ENCODE results near the gene DAGLB.

DAGLB gene

DNA sequence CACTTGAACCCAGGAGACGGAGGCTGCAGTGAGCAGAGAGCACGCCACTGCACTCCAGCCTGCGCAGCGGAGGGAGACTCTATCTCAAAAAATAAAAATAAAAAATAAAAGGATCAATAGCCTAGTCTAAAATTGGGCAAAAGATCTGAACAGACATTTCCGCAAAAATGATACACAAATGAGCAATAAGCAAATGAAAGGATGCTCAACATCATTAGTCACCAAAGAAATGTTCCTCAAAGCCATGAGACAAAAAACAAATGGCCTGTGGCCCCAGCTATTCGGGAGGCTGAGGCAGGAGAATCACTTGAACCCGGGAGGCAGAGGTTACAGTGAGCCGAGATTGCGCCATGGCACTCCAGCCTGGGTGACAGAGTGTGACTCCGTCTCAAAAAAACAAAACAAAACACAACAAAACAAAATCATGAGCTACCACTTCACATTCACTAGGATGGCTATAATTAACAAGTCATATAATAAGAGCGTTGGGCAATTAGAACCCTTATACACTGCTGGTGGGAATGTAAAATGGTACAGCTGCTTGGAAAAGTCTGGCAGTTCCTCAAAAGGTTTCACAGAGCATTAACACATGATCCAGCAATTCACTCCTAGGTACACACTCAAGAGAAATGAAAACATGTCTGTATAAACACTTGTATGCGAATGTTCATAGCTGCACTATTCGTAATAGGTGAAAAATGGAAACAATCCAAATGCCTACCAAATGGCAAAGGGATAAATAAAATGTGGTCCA is 3.1 kb downstream of the DAGLB start:
- Mint-ChIP-seq H3K36me3 (peaks cover 12% of the 10 kb centered on the region), H3K9me3 (no peaks in the 10 kb centered on the region), H3K4me1 (peaks cover 55% of the 10 kb centered on the region), H3K27me3 (no peaks in the 10 kb centered on the region), H3K4me3 (peak overlapping the region; percentile 47), H3K27ac (no peak overlapping the region)

DNA sequence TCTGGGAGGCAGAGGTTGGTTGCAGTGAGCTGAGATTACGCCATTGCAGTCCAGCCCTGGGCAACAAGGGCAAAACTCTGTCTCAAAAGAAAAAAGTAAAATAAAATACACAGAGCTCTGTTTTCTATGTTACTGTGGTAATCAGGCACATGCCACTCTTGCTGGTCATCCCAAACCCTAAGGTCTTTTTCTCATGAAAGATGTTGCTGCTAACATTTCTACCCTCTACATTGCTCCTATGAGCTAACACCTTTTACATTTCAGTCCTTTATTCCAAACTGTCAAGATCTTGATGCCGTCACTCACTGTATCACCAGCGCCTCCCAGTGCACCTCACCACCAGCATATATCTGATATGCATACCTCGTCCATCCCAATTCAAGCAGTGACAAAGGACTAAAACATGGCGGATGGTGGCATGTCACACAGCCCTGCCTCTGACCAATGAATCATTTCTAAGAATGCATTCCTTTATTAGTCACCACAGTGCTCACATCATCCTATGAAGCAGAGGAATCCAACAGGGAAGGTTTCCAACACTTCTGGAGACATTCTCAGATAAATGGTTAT is 4.3 kb downstream of the DAGLB start:
- Mint-ChIP-seq H3K9me3 (no peaks in the 10 kb centered on the region), H3K4me3 (no peak overlapping the region), H3K36me3 (peaks cover 12% of the 10 kb centered on the region), H3K27me3 (no peaks in the 10 kb centered on the region), H3K4me1 (peaks cover 66% of the 10 kb centered on the region), H3K27ac (peak overlapping the region; percentile 41)

DNA sequence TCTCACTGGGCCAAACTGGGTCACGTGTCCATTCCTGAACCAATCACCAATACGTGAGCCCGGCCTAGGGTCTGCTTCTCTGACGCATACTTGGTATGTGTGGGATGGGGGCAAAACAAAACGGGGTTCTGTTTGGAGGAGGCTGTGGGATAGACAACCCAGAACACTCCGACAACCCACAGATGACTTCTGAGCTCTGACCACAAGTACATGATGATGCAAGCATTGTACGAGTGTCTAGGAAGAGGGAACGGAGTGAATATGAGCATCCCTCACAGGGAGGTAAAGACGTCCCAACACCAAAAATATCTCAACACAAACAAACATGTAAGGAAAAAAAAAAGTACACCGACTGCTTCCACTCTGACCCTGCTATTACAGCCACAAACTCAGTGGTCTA is 5.6 kb downstream of the DAGLB start:
- no peak overlapping the region for H3K27ac Mint-ChIP-seq
- H3K9me3 Mint-ChIP-seq: no peaks in the 10 kb centered on the region
- no peaks in the 10 kb centered on the region for H3K27me3 Mint-ChIP-seq
- H3K36me3 Mint-ChIP-seq: peaks cover 12% of the 10 kb centered on the region
- peaks cover 76% of the 10 kb centered on the region for H3K4me1 Mint-ChIP-seq
- no peak overlapping the region for H3K4me3 Mint-ChIP-seq

DNA sequence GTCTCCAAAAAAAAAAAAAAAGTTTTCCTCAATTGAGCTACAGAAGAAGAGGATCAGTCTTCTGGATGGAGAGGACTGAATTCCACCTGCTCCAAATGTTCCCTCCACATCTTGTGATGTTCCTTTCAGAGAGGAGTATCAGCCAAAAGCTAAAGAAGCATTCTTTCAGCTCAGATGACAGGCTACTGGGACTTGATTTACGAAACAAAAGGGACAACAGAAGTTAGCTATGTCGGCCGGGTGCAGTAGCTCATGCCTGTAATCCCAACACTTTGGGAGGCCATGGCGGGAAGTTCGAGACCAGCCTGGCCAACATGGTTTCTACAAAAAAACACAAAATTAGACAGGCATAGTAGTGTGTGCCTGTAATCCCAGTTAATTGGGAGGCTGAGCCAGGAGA is 7.4 kb downstream of the DAGLB start:
- Mint-ChIP-seq H3K4me3 (no peak overlapping the region), H3K27me3 (no peaks in the 10 kb centered on the region), H3K36me3 (peaks cover 13% of the 10 kb centered on the region), H3K9me3 (no peaks in the 10 kb centered on the region), H3K27ac (peak overlapping the region; percentile 43), H3K4me1 (peaks cover 77% of the 10 kb centered on the region)

DNA sequence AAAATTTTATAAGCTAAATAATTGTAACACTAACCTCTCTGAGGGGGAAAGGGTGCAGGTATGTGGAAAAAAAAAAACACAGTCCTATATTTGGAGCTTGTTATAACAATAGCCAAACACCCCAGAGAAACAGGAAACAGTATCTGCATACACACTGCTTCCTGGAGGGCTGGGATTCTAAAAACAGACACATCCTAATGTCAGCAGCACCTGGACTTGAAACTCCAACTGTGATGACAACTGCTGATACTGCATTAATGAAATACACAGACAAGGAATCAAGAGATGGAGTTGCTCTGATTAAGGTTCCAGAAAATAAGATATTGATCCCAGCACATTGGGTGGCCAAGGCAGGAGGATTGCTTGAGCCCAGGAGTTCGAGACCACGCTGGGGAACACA is 9.3 kb downstream of the DAGLB start:
- H3K4me3 Mint-ChIP-seq: peak overlapping the region; percentile 11
- H3K36me3 Mint-ChIP-seq: peaks cover 10% of the 10 kb centered on the region
- H3K9me3 Mint-ChIP-seq: no peaks in the 10 kb centered on the region
- no peaks in the 10 kb centered on the region for H3K27me3 Mint-ChIP-seq
- peaks cover 62% of the 10 kb centered on the region for H3K4me1 Mint-ChIP-seq
- peak overlapping the region; percentile 65 for H3K27ac Mint-ChIP-seq

DNA sequence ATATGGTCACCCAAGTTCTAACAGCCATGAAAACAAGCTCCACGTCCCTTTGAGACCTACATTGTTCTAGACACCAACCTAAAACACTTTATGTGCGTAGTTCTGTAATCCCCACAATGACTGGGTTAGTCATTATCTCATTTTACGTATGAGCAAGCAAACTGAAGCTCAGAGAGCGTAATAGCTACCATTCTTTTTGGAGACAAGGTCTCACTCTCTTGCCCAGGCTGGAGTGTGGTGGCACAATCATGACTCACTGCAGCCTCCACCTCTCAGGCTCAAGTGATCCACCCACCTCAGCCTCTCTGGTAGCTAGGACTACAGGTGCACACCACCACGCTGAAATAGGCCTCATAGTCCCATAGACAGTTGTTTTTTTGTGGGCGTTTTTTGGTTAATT is 10.5 kb downstream of the DAGLB start:
- H3K4me1 Mint-ChIP-seq: peaks cover 55% of the 10 kb centered on the region

DNA sequence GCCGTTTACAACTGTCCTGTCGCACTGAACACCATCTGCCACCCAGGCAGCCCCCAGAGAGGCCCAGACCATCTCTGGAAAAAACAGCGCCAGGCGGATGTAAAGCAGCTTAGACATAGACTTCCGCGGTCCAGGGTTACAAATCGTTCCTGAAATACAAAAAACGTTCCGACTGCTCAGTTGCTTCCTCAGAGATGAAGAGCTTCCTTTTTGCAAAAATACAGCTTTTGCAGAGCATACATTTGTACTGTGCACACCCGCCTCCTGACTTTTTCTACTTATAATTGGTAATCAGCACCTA is 11.4 kb downstream of the DAGLB start:
- peak overlapping the region; percentile 74 for H3K4me3 Mint-ChIP-seq
- H3K9me3 Mint-ChIP-seq: no peaks in the 10 kb centered on the region
- peaks cover 5% of the 10 kb centered on the region for H3K36me3 Mint-ChIP-seq
- peaks cover 48% of the 10 kb centered on the region for H3K4me1 Mint-ChIP-seq
- peak overlapping the region; percentile 90 for H3K27ac Mint-ChIP-seq
- H3K27me3 Mint-ChIP-seq: no peaks in the 10 kb centered on the region

More for the DNA sequence above, 10.5 kb downstream of the DAGLB start:
- Mint-ChIP-seq H3K36me3 (peaks cover 7% of the 10 kb centered on the region), H3K4me3 (no peak overlapping the region), H3K27ac (no peak overlapping the region), H3K27me3 (no peaks in the 10 kb centered on the region), H3K9me3 (no peaks in the 10 kb centered on the region)

DNA sequence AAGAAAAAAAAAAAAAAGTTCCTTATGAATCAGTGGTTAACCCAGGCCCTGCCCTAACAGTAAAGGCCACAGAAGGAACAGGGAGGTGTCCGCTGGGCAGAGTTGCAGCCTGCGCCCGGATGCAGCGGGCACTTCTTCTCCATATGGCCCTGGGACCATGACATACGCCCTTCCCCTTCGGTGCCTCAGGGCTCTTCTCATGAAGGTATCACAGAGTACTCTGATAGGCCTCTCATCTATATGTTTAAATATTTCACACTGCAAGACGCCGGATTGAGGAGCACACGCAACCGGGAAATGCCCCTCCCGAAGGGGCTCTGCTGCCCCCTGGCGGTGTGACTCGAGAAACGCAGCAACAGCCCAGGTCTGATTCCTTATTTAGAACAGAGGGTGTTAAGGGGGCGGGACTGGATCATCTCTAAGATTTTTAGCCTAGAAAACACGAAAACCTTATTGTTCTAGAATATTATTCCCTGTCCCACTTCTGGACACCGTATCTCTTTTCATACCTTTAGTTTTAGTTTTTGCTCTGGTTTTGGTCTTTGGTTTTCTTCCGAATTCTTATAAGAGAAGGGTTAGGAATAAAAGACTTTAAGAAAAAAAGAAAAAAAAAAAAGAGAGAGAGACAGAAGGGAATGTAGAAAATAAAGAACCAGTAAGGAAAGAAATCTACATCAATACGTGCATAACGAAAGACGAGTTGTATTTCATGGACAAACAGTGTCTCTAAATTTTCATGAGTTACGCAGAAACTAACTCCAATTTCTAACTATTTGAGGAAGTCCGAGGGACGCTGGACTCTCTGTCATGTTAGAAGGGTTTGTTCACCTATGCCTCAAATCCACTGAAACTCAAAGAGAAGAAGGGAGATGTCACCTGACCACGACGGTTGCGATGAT is 12.0 kb downstream of the DAGLB start:
- peak overlapping the region; percentile 74 for H3K4me3 Mint-ChIP-seq
- peak overlapping the region; percentile 90 for H3K27ac Mint-ChIP-seq
- H3K4me1 Mint-ChIP-seq: peaks cover 46% of the 10 kb centered on the region
- H3K27me3 Mint-ChIP-seq: no peaks in the 10 kb centered on the region
- no peaks in the 10 kb centered on the region for H3K9me3 Mint-ChIP-seq
- peaks cover 6% of the 10 kb centered on the region for H3K36me3 Mint-ChIP-seq

DNA sequence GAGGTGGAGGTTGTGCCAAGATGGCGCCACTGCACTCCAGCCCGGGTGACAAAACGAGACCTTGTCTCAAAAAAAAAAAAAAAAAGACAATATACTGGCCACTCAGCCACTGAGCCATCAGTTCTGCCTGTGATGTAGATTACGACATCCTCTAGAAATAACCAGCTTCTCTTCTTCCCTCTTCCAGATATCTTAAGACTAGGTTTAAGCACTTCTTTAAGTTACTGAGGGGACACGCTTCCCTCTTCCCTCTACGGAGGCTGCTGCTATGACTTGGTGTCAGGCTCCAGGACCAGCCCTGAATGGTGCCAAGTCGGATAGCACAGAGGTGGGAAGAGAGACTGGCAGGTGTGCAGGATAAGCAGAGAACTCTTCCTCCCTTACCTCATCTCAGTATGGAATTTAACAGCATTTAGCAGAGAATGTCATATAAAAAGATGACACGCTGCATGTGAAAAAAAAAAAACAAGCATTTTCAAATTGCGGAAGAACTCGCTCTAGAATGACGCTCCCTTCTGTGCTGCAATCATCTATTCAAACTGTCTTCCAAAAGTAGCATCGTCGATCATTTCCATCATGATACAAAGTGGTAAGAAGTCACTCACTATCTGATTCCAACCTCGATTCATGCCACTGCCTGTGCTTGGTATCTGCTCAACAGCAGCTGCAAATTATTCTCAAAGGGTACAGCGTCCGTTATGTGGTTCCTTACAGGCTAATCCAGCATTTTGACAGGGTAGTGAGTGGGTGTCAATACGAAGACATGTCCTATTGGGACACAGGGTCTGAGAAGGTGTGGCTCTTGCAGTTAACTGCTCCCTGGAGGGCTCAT is 13.8 kb downstream of the DAGLB start:
- Mint-ChIP-seq H3K9me3 (no peaks in the 10 kb centered on the region), H3K27ac (no peak overlapping the region), H3K36me3 (peaks cover 6% of the 10 kb centered on the region), H3K4me1 (peaks cover 35% of the 10 kb centered on the region), H3K27me3 (no peaks in the 10 kb centered on the region), H3K4me3 (no peak overlapping the region)

DNA sequence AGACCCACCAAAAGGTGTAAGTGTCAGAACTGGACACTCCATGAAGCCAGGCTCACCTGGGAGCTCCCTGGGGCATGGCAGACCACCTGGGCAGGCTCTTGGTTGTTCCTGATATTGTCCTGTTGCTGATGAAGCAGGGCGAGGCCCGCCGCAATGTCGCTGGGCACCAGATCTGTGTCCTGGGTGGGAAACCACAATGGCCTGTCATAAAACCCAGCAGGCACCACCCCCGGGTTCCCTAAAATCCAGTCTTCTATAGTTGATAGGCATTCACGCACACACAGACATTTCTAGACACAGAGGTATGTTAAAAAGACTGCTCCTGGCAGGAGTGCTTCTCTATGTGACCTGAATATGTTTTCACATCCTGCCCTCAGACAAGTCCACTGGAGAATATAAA is 15.0 kb downstream of the DAGLB start:
- Mint-ChIP-seq H3K36me3 (peaks cover 6% of the 10 kb centered on the region), H3K9me3 (no peaks in the 10 kb centered on the region), H3K27ac (no peak overlapping the region), H3K4me1 (peaks cover 25% of the 10 kb centered on the region), H3K4me3 (no peak overlapping the region), H3K27me3 (no peaks in the 10 kb centered on the region)

DNA sequence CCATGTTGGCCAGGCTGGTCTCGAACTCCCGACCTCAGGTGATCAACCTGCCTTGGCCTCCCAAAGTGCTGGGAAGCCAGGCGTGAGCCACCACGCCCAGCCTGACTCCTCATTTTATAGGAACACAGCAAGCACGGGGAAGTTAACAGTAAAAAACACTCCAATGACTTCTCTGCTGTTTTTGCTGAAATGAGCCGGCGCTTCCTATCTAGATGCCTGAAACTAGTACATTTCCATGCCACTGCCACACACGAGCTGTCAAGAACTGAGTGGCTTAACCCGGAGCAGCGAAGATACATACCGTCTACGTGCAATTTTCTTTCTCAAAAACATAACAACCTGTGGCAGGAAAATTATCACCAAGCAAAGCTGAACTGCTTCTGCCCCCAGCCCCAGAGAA is 16.8 kb downstream of the DAGLB start:
- H3K4me1 Mint-ChIP-seq: peaks cover 10% of the 10 kb centered on the region
- H3K4me3 Mint-ChIP-seq: no peak overlapping the region
- H3K9me3 Mint-ChIP-seq: no peaks in the 10 kb centered on the region
- H3K36me3 Mint-ChIP-seq: peaks cover 8% of the 10 kb centered on the region
- no peak overlapping the region for H3K27ac Mint-ChIP-seq
- no peaks in the 10 kb centered on the region for H3K27me3 Mint-ChIP-seq

DNA sequence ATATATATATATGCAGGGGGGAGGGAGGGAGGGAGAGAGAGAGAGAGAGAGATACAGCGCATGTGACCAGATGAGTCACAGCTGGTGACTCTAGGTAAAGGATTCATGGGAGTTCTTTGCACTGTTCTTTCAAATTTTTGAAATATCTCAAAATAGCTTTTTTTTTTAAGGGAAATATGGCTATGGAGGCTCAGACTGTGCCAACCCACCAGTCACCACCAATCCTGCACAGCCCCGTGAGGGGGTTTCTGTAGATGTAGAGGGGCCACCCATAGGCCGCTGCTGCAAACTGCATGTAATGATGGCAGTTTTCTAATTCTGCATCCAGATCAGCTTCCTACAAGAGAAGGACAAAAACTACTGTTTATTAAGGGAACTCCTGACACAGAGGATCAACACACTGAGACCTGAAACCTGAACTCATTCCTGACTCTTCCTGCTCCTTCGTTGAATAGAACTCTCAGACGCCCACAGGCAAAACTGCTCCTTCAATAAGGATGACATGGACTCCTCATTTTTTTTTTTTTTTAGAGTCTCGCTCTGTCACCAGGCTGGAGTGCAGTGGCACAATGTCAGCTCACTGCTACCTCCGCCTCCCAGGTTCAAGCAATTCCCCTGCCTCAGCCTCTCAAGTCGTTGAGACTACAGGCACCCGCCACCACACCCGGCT is 17.3 kb downstream of the DAGLB start:
- no peaks in the 10 kb centered on the region for H3K9me3 Mint-ChIP-seq
- no peak overlapping the region for H3K27ac Mint-ChIP-seq
- H3K27me3 Mint-ChIP-seq: no peaks in the 10 kb centered on the region
- H3K4me1 Mint-ChIP-seq: peaks cover 4% of the 10 kb centered on the region
- H3K36me3 Mint-ChIP-seq: peaks cover 6% of the 10 kb centered on the region
- H3K4me3 Mint-ChIP-seq: no peak overlapping the region

DNA sequence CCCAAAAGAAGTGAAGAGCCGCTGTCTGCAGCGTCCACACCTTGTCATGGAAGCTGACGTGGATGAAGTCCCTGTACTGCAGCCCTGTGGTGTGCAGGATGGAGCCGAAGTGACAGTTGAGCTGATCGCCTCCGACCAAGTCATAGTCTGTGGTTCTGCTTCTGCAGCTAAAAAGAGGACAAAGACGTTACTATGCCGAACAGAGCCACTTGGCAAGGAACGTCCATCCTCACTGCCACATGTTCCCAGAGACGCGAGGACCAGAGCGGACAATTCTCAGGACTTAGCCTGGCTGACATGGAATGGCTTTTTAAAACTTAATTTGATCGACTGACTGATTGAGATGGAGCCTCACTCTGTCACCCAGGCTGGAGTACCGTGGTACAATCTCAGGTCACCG is 21.8 kb downstream of the DAGLB start:
- H3K9me3 Mint-ChIP-seq: no peaks in the 10 kb centered on the region
- H3K27ac Mint-ChIP-seq: no peak overlapping the region
- no peaks in the 10 kb centered on the region for H3K27me3 Mint-ChIP-seq
- H3K4me1 Mint-ChIP-seq: peaks cover 5% of the 10 kb centered on the region
- H3K36me3 Mint-ChIP-seq: peaks cover 3% of the 10 kb centered on the region
- H3K4me3 Mint-ChIP-seq: no peak overlapping the region

DNA sequence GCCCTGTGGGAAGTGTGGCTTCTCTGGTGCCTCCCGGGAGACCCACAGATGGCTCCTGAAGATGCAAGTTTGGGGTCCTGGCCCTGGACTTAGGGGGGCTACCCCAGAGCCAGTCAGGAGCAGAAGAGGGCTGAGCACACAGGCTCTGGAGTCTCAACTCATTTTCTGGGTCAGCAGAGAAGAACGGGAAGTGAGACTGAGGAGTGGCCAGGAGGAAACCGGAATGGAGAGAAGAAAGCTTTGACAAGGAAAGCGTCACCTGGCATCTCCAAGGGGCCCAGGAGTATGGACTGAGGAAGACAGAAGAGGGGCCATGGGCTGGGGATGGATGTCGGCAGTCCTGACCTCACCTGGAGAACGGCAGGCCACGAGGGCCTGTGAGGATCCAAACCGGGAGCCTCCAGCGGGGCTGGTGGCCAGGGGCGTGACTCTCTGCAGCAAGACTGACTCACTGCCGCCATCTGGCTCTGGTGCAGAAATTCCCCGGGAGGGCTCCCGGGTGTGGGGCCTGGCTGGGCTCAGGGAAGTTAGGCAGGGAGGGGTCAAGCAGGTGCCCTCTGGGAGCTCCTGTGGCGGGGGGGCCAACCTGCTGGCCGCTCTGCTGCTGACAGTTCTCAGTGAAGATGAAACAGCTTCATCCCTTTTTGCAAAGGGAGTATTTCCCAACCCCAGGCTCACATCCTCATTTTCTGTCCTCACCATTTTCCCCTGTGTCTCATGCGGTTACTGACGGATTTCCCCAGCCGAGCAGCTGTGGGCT is 23.6 kb downstream of the DAGLB start:
- Mint-ChIP-seq H3K27ac (no peak overlapping the region), H3K27me3 (no peaks in the 10 kb centered on the region), H3K36me3 (peaks cover 3% of the 10 kb centered on the region), H3K4me1 (peaks cover 5% of the 10 kb centered on the region), H3K9me3 (no peaks in the 10 kb centered on the region), H3K4me3 (no peak overlapping the region)
